CD4-positive, alpha-beta T cell treated with Interferon gamma for 1 hour (primary cell): ENCODE data around the gene CTDSPL.
A peak's percentile ranks its signal among the peaks of the same experiment; 100 is the strongest.
"Not testable (repeated sequence)": the region's sequence is repeated elsewhere in the genome, so short reads cannot be mapped to it uniquely, and the experiment has no call there.

Experiments
- DNase-seq: peaks from one replicate; pipeline ENCODE4 v3.0.0-alpha.2; 2020

CTDSPL gene

DNA sequence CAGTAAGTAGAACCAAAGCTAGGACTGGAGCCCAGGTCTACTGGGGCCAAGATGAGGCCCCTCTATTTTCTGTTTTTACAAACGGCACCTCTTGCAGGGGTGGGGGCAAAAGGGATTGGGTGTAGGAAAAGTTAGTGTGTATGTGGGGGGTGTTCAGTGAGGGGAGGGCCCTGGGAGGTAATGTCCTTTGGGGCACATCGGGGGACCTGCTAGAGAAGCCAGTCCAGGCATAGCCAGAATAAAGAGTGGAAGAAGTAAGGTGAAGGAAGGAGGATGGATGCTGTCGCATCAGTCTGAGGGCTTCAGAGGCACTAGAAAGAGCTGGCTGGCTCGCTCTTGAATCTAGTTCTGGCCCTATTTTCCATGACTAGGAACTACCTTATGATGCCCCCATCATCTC is 165.2 kb downstream of the CTDSPL start:
- no peak for DNase-seq

DNA sequence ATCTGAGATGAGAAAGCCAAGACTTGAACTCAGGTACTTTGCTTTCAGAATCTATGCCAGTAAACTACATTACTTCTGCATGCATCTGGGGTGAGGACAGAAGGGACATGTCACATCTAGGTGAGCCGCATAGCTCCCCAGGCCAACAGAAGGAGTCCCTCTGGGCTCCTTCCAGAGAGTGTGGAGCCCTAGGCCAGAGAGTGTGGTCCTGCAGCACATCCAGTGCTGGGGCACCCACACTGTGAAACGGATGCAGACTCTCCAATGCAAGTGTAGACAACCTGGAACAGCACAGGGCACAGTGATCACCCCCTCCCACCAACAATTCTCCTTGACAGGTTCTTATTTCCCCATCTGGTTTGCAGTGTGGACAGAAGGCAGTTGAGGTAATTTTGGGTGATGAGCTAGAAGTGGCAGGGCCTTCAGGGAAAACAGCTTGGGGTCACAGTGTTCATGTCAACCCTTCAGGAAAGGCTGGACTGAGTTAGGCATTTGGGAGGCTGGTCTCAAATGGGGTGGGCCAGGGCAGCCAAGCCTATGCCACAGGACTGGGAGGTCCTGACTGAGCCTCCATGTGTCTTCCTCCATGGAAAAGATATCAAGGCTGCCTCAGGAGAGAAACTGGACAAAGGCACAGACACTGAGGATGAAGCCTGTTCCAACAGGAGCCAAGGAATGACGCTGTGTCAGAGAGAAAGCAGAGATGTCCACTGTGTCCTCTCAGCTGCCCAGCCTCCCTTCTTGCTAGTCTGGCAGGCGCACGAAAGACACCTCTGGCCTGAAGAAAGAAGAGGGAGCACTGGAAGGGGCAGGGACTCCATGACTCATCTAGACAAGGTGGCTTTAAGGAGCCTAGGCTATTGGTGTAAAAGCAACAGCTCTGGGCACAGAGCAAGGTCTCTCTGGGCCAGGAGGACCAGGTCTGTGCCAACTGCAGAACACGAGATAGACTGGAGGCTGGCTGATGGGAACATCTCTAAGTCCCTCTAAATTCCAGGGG is 166.1 kb downstream of the CTDSPL start:
- DNase-seq, result no peak

DNA sequence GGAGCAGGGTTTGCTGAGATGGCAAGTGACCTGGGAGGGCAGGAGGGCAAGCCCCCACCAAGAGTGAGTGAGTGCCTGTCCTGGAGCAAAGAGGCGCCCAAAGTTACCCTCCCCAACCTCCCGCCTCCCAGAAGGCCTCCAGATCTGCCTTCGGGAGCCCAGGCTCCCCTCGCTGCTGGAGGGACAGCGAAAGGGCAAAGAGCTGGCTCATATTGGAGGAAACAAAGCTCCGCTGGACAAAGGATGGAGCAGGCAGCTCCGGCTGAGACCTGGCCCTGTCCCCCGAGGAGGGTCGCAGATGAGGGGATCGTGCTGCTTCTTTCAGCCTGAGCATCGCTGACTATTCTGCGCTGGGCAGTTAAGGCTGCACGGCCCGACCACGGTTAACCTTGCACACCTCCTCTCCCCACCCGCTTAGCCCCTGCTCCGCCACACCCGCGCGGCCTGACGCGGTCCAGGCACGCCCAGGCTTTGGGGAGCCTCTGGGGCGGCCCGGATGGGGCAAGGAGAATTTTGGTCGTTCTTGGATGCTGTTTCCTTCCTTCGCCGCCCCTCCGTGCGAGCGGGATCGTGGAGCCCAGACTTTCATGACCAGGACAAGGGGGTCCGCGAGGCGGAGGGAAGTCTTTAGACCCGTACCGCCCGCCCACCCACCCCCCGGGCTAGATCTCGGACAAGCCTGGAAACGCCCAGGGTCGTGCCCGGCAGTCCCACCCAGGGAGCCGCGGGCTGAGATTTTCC is 167.1 kb downstream of the CTDSPL start:
- DNase-seq, result no peak

DNA sequence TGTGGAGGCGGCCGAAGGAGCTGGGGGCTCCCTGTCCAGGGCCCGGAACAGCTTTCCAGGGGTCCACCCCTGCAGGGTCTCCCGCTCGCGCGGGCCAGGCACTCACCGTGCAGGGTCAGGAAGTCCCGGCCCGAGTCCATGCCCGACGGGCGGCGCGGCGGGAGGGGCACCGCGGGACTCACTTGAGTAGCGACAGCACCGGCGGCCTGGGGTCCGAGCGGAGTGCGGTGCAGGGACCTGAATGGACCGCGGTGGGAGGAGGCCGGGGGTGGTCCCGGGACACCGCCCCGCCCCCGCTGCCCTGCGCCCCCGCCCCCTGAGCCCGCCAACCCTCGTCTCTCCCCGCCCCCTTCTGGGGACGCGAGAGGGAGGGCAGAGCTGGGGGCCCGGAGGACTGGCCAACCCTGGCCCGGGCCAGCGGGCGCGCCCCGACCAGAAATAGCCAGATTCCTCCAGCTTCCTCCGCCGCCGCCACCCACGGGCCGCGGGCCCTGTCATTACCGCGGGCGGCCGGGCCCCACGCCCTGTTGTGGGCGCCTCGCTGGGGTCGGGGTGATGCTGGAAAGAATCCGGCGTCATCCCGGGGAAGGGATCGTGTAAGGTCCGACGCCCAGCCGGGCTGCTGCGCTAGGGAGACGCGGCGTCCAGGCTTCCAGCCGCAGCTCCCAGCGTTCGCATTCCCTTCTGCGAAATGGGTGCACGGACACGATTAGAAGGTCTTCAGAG is 167.9 kb downstream of the CTDSPL start, which contains the start of gene PLCD1:
TSS of gene PLCD1 (minus strand) at position 243 of the 726 bp plus-strand sequence. CDS start at position 140, 103 bp downstream.
- DNase-seq, result peak; percentile 45

DNA sequence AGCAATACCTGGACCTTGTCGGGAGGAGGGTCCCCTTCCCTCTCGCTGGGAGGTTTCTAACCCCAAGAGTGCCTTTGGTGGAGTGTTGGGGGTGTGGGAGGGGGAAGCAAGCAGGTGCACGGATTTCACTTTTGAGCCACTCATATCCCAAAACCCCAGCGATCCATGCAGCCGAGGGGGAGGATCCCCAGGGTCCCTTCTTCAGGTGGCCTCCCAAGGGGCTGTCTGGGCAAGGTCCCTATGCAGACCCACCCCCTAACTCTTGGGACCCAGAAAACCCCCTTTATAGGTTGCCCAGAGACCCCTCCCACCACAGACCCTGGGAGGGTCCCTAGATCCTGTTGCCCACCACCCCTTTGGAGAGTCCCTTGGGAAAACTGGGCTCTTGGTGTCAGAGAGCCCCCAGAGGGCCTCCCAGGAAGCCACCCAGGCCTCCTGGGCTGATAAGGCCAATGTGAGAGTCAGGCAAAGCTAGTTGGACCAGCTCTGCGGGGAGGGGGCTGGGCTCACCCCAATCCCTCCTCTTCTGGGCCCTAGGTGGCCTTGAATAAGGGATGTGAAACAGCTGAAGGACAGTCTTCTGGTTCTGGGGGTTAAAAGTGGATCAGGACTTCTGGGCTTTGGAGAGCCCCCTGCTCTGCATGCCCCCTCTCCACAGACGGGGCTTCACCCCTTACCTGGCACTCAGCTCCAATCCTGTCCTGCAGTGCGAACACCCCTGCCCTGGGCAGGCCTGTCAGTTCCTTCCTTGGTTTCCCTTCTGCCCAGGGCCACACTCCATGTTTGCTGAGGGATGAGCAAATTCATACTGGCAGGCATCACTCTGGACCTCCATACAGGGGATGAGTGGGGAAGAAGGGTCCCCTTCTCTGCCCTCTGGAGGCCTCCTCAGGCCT is 168.7 kb downstream of the CTDSPL start:
- DNase-seq, result no peak

DNA sequence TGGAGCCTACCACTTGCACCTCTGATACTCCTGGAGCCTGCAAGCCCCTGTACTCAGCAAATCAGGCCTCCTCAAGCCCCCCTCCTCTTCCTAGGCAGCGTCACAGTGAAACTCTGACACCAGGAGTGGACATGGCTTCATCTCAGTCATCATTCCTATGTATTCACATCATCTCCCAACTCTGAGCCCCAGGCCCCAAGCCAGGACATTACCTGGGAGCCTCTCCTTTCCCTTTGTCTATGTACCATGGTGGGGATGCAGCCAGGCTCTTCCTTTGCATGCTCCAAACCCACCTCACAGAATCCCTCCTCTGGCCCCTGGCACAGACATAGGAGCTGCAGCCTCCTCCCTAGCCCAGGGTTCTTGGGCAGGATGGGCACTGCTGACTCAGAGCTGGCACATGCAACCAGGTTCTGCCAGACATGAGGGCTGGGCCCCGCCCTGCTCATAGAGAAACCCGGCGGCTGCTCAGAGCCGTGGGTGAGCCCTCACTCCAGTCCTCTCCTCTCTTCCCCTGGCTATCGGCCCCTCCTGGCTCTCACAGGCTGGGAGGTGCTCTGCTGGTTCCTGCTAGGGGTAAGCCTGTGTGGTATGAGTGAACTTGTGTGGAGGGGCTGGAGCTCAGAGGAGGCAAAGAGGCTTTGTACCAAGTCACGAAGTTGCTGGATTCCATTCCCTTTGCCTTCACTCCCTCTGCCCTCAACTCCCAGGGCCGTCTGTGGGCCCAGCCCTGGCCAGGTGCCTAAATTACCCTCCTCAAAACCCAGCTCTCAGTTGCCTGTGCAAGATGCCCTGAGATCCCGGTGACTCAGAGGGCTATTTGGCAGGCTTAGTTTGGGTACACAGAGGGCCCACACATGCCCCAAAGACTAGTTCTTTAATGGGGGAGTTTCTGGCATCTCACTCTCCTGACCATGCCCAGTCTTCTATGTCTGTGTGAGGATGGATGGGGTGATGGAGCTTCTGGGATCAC is 169.6 kb downstream of the CTDSPL start:
- peak; percentile 14 for DNase-seq

DNA sequence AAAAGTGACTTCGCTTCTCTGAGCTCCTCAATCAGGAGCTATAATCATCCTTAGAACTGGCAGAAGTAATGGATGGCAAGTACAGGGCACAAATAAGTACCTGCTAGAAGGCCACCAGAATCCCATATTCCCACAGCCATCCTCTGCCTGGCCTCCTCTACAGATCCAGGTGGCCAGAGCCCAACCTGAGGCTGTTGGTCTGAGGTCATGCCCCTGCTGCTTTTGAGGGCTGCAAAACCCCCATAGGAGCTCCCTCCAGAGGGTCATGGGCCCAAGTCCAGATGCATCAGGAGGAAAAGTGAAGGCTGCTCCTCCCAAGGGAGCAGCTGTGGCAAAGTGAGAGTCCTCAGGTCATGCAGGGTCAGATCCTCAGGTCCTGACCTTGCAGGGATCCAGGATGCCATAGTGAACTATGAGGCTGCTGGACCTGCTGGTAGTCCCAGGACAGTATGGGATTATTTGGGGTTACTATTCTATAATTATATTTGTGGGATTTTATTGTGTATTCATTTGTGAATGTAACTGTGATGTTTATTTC is 170.7 kb downstream of the CTDSPL start:
- no peak for DNase-seq

DNA sequence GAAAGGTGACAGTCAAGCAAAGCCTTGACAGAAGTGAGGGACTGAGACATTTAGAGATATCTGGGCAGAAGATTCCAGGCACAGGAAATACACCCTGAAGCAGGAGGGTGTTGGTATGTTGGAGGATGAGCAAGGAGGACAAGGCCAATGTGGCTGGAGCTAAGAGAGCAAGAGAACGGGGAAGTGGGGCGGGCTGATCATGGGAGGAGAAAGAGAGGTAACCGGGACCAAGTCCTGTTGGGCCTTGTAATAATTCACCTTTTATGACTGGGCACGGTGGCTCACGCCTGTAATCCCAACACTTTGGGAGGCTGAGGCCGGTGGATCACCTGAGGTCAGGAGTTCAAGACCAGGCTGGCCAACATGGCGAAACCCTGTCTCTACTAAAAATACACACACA is 171.9 kb downstream of the CTDSPL start:
- DNase-seq, result not testable (repeated sequence)
